ENCODE data around the gene AFF2. TPM values are rescaled to one million over a fixed set of nuclear protein-coding genes. Genes with fewer than 3 reads are reported as not detected.

AFF2 gene
- total RNA-seq, 4 donors from 2014 or later: 0.05 to 1.0 (median 0.23) TPM

DNA sequence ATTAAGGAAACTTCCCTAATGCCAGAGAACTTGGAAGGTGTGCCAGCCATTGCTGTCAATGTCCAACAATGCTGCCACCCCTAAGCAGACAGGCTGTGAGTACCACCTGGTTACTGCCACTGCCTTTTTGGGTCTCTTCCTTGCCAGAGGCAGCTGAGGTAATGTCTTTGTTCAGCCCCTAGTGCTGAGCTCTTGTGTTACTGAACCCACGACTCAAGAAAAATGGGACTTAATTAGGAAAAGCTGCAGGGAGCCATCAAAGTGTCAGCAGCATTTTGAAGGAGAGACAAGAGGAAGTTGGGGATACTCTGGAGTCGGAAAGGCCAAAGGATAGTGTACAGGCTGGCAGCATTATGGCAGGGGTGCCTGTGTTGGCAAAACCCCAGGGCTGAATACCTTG, 283.7 kb downstream of the AFF2 start:
- H3K4me1 ChIP-seq: no peaks in the 10 kb centered on the region
- intact Hi-C loops (cut with DNase I; ENCODE audit: low total_unique reads) (no loop called here), in situ Hi-C loops (cut with MboI; ENCODE audit: low sequenced_read_pairs in 4 of 4) (no loop called here)
- no peak for ATAC-seq
- no peak for DNase-seq
- no peak overlapping the region for H3K27ac ChIP-seq
- no peaks in the 10 kb centered on the region for H3K27me3 ChIP-seq
- TF ChIP-seq POLR2A (IDR thresholded peaks at IDR 0.05): no peak
- TF ChIP-seq, protein P1, sequence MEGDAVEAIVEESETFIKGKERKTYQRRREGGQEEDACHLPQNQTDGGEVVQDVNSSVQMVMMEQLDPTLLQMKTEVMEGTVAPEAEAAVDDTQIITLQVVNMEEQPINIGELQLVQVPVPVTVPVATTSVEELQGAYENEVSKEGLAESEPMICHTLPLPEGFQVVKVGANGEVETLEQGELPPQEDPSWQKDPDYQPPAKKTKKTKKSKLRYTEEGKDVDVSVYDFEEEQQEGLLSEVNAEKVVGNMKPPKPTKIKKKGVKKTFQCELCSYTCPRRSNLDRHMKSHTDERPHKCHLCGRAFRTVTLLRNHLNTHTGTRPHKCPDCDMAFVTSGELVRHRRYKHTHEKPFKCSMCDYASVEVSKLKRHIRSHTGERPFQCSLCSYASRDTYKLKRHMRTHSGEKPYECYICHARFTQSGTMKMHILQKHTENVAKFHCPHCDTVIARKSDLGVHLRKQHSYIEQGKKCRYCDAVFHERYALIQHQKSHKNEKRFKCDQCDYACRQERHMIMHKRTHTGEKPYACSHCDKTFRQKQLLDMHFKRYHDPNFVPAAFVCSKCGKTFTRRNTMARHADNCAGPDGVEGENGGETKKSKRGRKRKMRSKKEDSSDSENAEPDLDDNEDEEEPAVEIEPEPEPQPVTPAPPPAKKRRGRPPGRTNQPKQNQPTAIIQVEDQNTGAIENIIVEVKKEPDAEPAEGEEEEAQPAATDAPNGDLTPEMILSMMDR (IDR thresholded peaks at IDR 0.05 in 4 of 5, conservative IDR thresholded peaks at IDR 0.05 in 1 of 5): no peak
- no peak overlapping the region for H3K4me3 ChIP-seq
- H3K9me3 ChIP-seq: no peaks in the 10 kb centered on the region
- no peaks in the 10 kb centered on the region for H3K36me3 ChIP-seq

GRCh38 chrX:148784856-148785255, 284.4 kb downstream of the AFF2 start:
- DNase-seq: no peak
- Histone ChIP-seq H3K27ac (no peak overlapping the region), H3K4me1 (no peaks in the 10 kb centered on the region), H3K9me3 (no peaks in the 10 kb centered on the region), H3K4me3 (no peak overlapping the region), H3K36me3 (no peaks in the 10 kb centered on the region), H3K27me3 (no peaks in the 10 kb centered on the region)
- in situ Hi-C loops (cut with MboI; ENCODE audit: low sequenced_read_pairs in 4 of 4): no loop called here
- intact Hi-C loops (cut with DNase I; ENCODE audit: low total_unique reads): no loop called here
- TF ChIP-seq, protein P1 (IDR thresholded peaks at IDR 0.05 in 4 of 5, conservative IDR thresholded peaks at IDR 0.05 in 1 of 5): no peak
- TF ChIP-seq POLR2A (IDR thresholded peaks at IDR 0.05): no peak
- ATAC-seq: no peak

DNA sequence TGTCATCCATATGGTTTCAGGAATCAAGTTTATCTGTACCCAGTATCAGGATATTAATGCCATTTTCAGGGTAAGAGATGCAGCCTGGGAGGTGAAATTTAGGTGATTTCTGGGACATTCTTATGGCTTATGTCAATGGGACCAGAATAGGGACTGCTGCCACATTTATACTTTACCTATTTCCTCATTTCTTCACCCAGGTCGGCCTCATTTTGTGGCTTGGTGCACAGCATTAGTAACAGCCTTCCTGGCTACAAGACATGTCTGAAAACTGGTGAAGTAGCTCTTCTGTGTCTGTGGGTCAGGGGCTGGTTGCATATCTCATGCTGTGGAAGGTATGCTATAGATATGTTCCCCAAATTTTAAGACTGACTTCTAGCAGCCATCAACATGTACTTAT, 284.8 kb downstream of the AFF2 start:
- TF ChIP-seq, protein P1 (IDR thresholded peaks at IDR 0.05 in 4 of 5, conservative IDR thresholded peaks at IDR 0.05 in 1 of 5): no peak
- TF ChIP-seq POLR2A (IDR thresholded peaks at IDR 0.05): no peak
- intact Hi-C loops (cut with DNase I; ENCODE audit: low total_unique reads) (no loop called here), in situ Hi-C loops (cut with MboI; ENCODE audit: low sequenced_read_pairs in 4 of 4) (no loop called here)
- Histone ChIP-seq H3K27ac (no peak overlapping the region), H3K36me3 (no peaks in the 10 kb centered on the region), H3K27me3 (no peaks in the 10 kb centered on the region), H3K4me3 (no peak overlapping the region), H3K9me3 (no peaks in the 10 kb centered on the region), H3K4me1 (no peaks in the 10 kb centered on the region)
- DNase-seq (no peak), ATAC-seq (no peak)

DNA sequence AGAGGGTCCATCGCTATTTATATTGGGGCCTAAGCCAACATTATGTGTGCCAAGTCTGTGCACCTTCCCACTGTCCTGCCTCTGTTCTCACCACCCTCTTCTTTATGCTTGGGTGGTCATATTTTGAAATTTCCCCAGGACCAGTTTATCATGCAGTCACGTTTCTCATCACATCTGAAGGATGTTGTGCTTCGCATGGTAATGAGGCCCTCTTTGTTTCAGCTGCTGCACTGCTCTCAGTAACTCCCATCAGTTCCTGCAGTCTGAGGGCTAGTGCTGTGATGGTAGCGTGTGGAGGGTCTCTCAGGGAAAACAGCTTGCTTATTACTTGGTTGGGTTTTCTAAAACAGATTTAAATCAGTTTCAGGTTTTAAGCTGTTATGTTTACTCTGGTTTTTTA, 288.0 kb downstream of the AFF2 start:
- H3K4me3 ChIP-seq: no peak overlapping the region
- DNase-seq: no peak
- no peaks in the 10 kb centered on the region for H3K27me3 ChIP-seq
- TF ChIP-seq, protein P1 (IDR thresholded peaks at IDR 0.05 in 4 of 5, conservative IDR thresholded peaks at IDR 0.05 in 1 of 5): no peak
- TF ChIP-seq POLR2A (IDR thresholded peaks at IDR 0.05): no peak
- no peaks in the 10 kb centered on the region for H3K4me1 ChIP-seq
- H3K36me3 ChIP-seq: no peaks in the 10 kb centered on the region
- in situ Hi-C loops (cut with MboI; ENCODE audit: low sequenced_read_pairs in 4 of 4) (no loop called here), intact Hi-C loops (cut with DNase I; ENCODE audit: low total_unique reads) (no loop called here)
- ATAC-seq: no peak
- H3K9me3 ChIP-seq: no peaks in the 10 kb centered on the region
- no peak overlapping the region for H3K27ac ChIP-seq

GRCh38 chrX:148794350-148794749, 293.9 kb downstream of the AFF2 start:
- DNase-seq (no peak), ATAC-seq (no peak)
- H3K27me3 ChIP-seq: no peaks in the 10 kb centered on the region
- H3K27ac ChIP-seq: no peak overlapping the region
- no peak for TF ChIP-seq POLR2A (IDR thresholded peaks at IDR 0.05)
- TF ChIP-seq, protein P1 (IDR thresholded peaks at IDR 0.05 in 4 of 5, conservative IDR thresholded peaks at IDR 0.05 in 1 of 5): no peak
- no peaks in the 10 kb centered on the region for H3K4me1 ChIP-seq
- in situ Hi-C loops (cut with MboI; ENCODE audit: low sequenced_read_pairs in 4 of 4): no loop called here
- no peak overlapping the region for H3K4me3 ChIP-seq
- no peaks in the 10 kb centered on the region for H3K36me3 ChIP-seq
- intact Hi-C loops (cut with DNase I; ENCODE audit: low total_unique reads): no loop called here
- no peaks in the 10 kb centered on the region for H3K9me3 ChIP-seq
